Stimulated activated CD4-positive, alpha-beta T cell treated with anti-CD3 and anti-CD28 coated beads, Interleukin-12 subunit alpha, Interleukin-12 subunit beta, amount 100 ng/mL, for 48 hours (primary cell): ENCODE data around the gene TMCC2.

ENCODE experiments used
- DNase-seq, 3 donors: peaks; one replicate each; pipeline ENCODE4 v3.0.0-alpha.2; 2020; ENCODE audit warnings: low read depth in 2 of 3, low spot score in 1 of 3

The TMCC2 gene

GRCh38 chr1:205259998-205260397, 32.3 kb downstream of the TMCC2 start:
- no peak for DNase-seq

GRCh38 chr1:205260948-205261732, 33.4 kb downstream of the TMCC2 start:
- no peak for DNase-seq

GRCh38 chr1:205261946-205262691, 34.4 kb downstream of the TMCC2 start:
- no peak for DNase-seq

- no peak for DNase-seq
Observed at GRCh38 chr1:205262731-205263171, 35.0 kb downstream of the TMCC2 start.

GRCh38 chr1:205263580-205264190, 35.9 kb downstream of the TMCC2 start:
- DNase-seq: no peak

- no peak for DNase-seq
Observed at GRCh38 chr1:205266611-205267305, 39.0 kb downstream of the TMCC2 start.

- DNase-seq: no peak
Observed at GRCh38 chr1:205267306-205267902, 39.7 kb downstream of the TMCC2 start.

- DNase-seq: no peak
Observed at GRCh38 chr1:205268846-205269680, 41.3 kb downstream of the TMCC2 start.

GRCh38 chr1:205269711-205270110, 42.0 kb downstream of the TMCC2 start:
- no peak for DNase-seq

- DNase-seq: no peak
Observed at GRCh38 chr1:205270271-205270670, 42.5 kb downstream of the TMCC2 start.

GRCh38 chr1:205270764-205271163, 43.0 kb downstream of the TMCC2 start:
- DNase-seq: no peak

- no peak for DNase-seq
Observed at GRCh38 chr1:205271277-205271676, 43.5 kb downstream of the TMCC2 start.

- no peak for DNase-seq
Observed at GRCh38 chr1:205271745-205272144, 44.0 kb downstream of the TMCC2 start.

- no peak for DNase-seq
Observed at GRCh38 chr1:205272536-205272935, 44.8 kb downstream of the TMCC2 start.

GRCh38 chr1:205273551-205273982, 45.8 kb downstream of the TMCC2 start:
- DNase-seq: peak; percentile 75 to 91 (median 75)

- DNase-seq: no peak
Observed at GRCh38 chr1:205274041-205274691, 46.4 kb downstream of the TMCC2 start.

GRCh38 chr1:205275133-205275532, 47.4 kb downstream of the TMCC2 start:
- DNase-seq: no peak

GRCh38 chr1:205275916-205276688, 48.4 kb downstream of the TMCC2 start:
- DNase-seq: no peak

- DNase-seq: no peak
Observed at GRCh38 chr1:205276689-205277065, 48.9 kb downstream of the TMCC2 start.
